HEK293T (cell line): ENCODE results near the gene PCSK5.

Source experiments
- BHLHE40 ChIP-seq: fragments of 450-650 bp; IDR thresholded peaks from 2 replicates; pipeline ENCODE4 v1.6.1; 2016; ENCODE audit warnings: mild to moderate bottlenecking, moderate library complexity, borderline replicate concordance
- ELF4 ChIP-seq: fragments of 450-650 bp; IDR thresholded peaks from 2 replicates; pipeline ENCODE4 v1.6.1; 2017; ENCODE audit warnings: antibody characterized with exemption
- FOXA1 ChIP-seq: fragments of 450-650 bp; IDR thresholded peaks from 2 replicates; pipeline ENCODE4 v1.6.1; 2016; ENCODE audit warnings: mild to moderate bottlenecking
- FOXK2 ChIP-seq: fragments of 450-650 bp; IDR thresholded peaks from 2 replicates; pipeline ENCODE4 v1.6.1; 2016; ENCODE audit warnings: mild to moderate bottlenecking
- FOXM1 ChIP-seq: fragments of 450-650 bp; IDR thresholded peaks from 2 replicates; pipeline ENCODE4 v1.6.1; 2017; ENCODE audit warnings: mild to moderate bottlenecking, borderline replicate concordance
- HDGF ChIP-seq: fragments of 450-650 bp; IDR thresholded peaks from 2 replicates; pipeline ENCODE4 v1.6.1; 2017; ENCODE audit warnings: antibody characterized with exemption, borderline replicate concordance
- NFRKB ChIP-seq: fragments of 450-650 bp; IDR thresholded peaks from 2 replicates; pipeline ENCODE4 v1.6.1; 2016; ENCODE audit warnings: mild to moderate bottlenecking, moderate library complexity
- PKNOX1 ChIP-seq: fragments of 450-650 bp; IDR thresholded peaks from 2 replicates; pipeline ENCODE4 v1.6.1; 2016
- SP1 ChIP-seq: fragments of 450-650 bp; IDR thresholded peaks from 2 replicates; pipeline ENCODE4 v1.6.1; 2017
- SUZ12 ChIP-seq: fragments of 450-650 bp; IDR thresholded peaks from 2 replicates; pipeline ENCODE4 v1.6.1; 2016; ENCODE audit warnings: mild to moderate bottlenecking
- TARDBP ChIP-seq: fragments of 450-650 bp; IDR thresholded peaks from 2 replicates; pipeline ENCODE4 v1.6.1; 2016

GRCh38 chr9:75914002-75914401, 23.5 kb downstream of the PCSK5 start:
- TF ChIP-seq BHLHE40 (no peak), FOXK2 (no peak), SUZ12 (no peak), FOXA1 (no peak), FOXM1 (no peak), SP1 (no peak), ELF4 (no peak), HDGF (no peak), PKNOX1 (no peak), TARDBP (no peak), NFRKB (no peak)
